SK-N-SH (cell line): ENCODE data around the gene FYCO1.

ENCODE experiments used
- EP300 ChIP-seq, 2 experiments: IDR thresholded peaks; 2 replicates each; pipeline versions ENCODE4 v1.4.0 to v1.6.1; 2012; ENCODE audit warnings: borderline replicate concordance in 1 of 2, low read depth in 1 of 2, low read length in 1 of 2
- FOXM1 ChIP-seq: IDR thresholded peaks from 2 replicates; pipeline ENCODE4 v1.4.0; 2012; ENCODE audit warnings: low read depth, mild to moderate bottlenecking
- POLR2AphosphoS5 ChIP-seq: IDR thresholded peaks from 2 replicates; pipeline ENCODE4 v1.6.1; 2012; ENCODE audit warnings: low read depth, low read length
- REST ChIP-seq: IDR thresholded peaks from 2 replicates; pipeline ENCODE4 v1.6.1; 2012; ENCODE audit warnings: mild to moderate bottlenecking, low read depth, low read length, moderate library complexity
- RFX5 ChIP-seq: IDR thresholded peaks from 2 replicates; pipeline ENCODE4 v1.6.1; 2012; ENCODE audit warnings: mild to moderate bottlenecking, improper control_type of control experiment, low read length
- RXRA ChIP-seq: IDR thresholded peaks from 2 replicates; pipeline ENCODE4 v1.4.0; 2012; ENCODE audit warnings: low read depth, mild to moderate bottlenecking, borderline replicate concordance
- TAF1 ChIP-seq: IDR thresholded peaks from 2 replicates; pipeline ENCODE4 v1.6.1; 2012; ENCODE audit warnings: low read depth, mild to moderate bottlenecking, low read length, moderate library complexity, borderline replicate concordance
- TCF12 ChIP-seq: IDR thresholded peaks from 2 replicates; pipeline ENCODE4 v1.4.0; 2012
- TEAD4 ChIP-seq: IDR thresholded peaks from 2 replicates; pipeline ENCODE4 v1.4.0; 2012; ENCODE audit warnings: mild to moderate bottlenecking, borderline replicate concordance; ENCODE audit not compliant: insufficient read depth
- YY1 ChIP-seq: IDR thresholded peaks from 2 replicates; pipeline ENCODE4 v1.4.0; 2012; ENCODE audit warnings: low read depth, mild to moderate bottlenecking
- TF ChIP-seq, protein P1 (sequence below): fragments of 200-600 bp; sonication (generic); IDR thresholded peaks from 2 replicates; pipeline ENCODE4 v1.6.1; 2017; ENCODE audit warnings: antibody characterized with exemption, mild to moderate bottlenecking, moderate library complexity
- TF ChIP-seq, protein P2 (sequence below): IDR thresholded peaks from 2 replicates; pipeline ENCODE4 v1.4.0; 2012; ENCODE audit warnings: low read depth, borderline replicate concordance
- TF ChIP-seq, protein P3 (sequence below): IDR thresholded peaks from 2 replicates; pipeline ENCODE4 v1.4.0; 2012; ENCODE audit warnings: low read depth, borderline replicate concordance
- TF ChIP-seq, protein P4 (sequence below): IDR thresholded peaks from 2 replicates; pipeline ENCODE4; 2012

- TF ChIP-seq TEAD4 (no peak), REST (no peak), POLR2AphosphoS5 (no peak), TAF1 (no peak), RXRA (no peak), YY1 (no peak), TCF12 (no peak), FOXM1 (no peak), RFX5 (no peak), EP300 (IDR thresholded peaks at IDR 0.05; ENCODE audit: borderline replicate concordance in 1 of 2, low read depth in 1 of 2, low read length in 1 of 2) (no peak)
- TF ChIP-seq, protein P1, sequence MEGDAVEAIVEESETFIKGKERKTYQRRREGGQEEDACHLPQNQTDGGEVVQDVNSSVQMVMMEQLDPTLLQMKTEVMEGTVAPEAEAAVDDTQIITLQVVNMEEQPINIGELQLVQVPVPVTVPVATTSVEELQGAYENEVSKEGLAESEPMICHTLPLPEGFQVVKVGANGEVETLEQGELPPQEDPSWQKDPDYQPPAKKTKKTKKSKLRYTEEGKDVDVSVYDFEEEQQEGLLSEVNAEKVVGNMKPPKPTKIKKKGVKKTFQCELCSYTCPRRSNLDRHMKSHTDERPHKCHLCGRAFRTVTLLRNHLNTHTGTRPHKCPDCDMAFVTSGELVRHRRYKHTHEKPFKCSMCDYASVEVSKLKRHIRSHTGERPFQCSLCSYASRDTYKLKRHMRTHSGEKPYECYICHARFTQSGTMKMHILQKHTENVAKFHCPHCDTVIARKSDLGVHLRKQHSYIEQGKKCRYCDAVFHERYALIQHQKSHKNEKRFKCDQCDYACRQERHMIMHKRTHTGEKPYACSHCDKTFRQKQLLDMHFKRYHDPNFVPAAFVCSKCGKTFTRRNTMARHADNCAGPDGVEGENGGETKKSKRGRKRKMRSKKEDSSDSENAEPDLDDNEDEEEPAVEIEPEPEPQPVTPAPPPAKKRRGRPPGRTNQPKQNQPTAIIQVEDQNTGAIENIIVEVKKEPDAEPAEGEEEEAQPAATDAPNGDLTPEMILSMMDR, result no peak
- TF ChIP-seq, protein P2, sequence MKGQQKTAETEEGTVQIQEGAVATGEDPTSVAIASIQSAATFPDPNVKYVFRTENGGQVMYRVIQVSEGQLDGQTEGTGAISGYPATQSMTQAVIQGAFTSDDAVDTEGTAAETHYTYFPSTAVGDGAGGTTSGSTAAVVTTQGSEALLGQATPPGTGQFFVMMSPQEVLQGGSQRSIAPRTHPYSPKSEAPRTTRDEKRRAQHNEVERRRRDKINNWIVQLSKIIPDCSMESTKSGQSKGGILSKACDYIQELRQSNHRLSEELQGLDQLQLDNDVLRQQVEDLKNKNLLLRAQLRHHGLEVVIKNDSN, result no peak
- TF ChIP-seq, protein P3, sequence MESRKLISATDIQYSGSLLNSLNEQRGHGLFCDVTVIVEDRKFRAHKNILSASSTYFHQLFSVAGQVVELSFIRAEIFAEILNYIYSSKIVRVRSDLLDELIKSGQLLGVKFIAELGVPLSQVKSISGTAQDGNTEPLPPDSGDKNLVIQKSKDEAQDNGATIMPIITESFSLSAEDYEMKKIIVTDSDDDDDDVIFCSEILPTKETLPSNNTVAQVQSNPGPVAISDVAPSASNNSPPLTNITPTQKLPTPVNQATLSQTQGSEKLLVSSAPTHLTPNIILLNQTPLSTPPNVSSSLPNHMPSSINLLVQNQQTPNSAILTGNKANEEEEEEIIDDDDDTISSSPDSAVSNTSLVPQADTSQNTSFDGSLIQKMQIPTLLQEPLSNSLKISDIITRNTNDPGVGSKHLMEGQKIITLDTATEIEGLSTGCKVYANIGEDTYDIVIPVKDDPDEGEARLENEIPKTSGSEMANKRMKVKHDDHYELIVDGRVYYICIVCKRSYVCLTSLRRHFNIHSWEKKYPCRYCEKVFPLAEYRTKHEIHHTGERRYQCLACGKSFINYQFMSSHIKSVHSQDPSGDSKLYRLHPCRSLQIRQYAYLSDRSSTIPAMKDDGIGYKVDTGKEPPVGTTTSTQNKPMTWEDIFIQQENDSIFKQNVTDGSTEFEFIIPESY, result no peak
- TF ChIP-seq, protein P4, sequence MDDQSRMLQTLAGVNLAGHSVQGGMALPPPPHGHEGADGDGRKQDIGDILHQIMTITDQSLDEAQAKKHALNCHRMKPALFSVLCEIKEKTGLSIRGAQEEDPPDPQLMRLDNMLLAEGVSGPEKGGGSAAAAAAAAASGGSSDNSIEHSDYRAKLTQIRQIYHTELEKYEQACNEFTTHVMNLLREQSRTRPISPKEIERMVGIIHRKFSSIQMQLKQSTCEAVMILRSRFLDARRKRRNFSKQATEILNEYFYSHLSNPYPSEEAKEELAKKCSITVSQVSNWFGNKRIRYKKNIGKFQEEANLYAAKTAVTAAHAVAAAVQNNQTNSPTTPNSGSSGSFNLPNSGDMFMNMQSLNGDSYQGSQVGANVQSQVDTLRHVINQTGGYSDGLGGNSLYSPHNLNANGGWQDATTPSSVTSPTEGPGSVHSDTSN, result no peak
These were observed 90.7 kb downstream of the FYCO1 start for GRCh38 chr3:45904931-45905330.
